ENCODE measurements around the gene ST3GAL4.
A peak's percentile ranks its signal among the peaks of the same experiment; 100 is the strongest.

Gene ST3GAL4

DNA sequence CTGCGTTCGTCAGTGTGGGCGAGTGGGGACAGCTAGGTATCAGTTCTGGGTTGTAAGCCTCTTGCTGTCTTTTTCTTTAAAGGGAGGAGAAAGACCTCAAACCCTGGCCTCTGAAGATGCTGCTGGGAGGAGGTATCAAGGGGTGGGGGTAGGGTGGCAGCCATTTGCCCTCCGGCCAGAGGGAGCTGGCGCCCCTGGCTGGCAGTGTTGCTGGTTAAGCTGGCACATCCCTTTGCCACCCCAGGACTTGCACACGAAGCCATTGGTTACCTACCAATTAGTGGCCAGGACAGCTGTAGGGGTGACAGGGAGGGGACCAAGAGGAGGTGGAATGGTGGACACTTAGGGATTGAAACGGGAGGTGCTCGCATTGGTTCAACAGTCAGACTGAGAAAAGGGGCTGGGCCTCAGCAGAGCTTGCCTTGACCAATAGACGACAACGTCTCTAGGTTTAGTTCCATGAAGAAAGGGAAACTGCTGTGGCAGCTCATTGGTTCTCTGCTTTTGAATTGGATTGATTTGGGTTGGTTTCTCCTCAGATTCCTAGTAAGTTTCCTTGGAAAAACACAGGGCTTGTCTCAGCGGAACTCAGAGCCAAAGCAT, 77.9 kb downstream of the ST3GAL4 start:
- Histone ChIP-seq H3K27me3 (replicated peaks; ENCODE audit: control insufficient read depth, insufficient read depth, low read length) (no peaks in the 10 kb centered on the region), H3K9ac (ENCODE audit: low read length) (no peak overlapping the region), H3K9me3 (ENCODE audit: control insufficient read depth, low read length) (no peaks in the 10 kb centered on the region), H3K36me3 (ENCODE audit: control insufficient read depth, insufficient read depth, low read length, severe bottlenecking) (peaks cover 6% of the 10 kb centered on the region), H3K4me3 (ENCODE audit: low read length) (no peak overlapping the region), H3K4me1 (ENCODE audit: control insufficient read depth, insufficient read depth, low read length) (peaks cover 25% of the 10 kb centered on the region)
- no peak for DNase-seq (ENCODE audit: low read depth)

DNA sequence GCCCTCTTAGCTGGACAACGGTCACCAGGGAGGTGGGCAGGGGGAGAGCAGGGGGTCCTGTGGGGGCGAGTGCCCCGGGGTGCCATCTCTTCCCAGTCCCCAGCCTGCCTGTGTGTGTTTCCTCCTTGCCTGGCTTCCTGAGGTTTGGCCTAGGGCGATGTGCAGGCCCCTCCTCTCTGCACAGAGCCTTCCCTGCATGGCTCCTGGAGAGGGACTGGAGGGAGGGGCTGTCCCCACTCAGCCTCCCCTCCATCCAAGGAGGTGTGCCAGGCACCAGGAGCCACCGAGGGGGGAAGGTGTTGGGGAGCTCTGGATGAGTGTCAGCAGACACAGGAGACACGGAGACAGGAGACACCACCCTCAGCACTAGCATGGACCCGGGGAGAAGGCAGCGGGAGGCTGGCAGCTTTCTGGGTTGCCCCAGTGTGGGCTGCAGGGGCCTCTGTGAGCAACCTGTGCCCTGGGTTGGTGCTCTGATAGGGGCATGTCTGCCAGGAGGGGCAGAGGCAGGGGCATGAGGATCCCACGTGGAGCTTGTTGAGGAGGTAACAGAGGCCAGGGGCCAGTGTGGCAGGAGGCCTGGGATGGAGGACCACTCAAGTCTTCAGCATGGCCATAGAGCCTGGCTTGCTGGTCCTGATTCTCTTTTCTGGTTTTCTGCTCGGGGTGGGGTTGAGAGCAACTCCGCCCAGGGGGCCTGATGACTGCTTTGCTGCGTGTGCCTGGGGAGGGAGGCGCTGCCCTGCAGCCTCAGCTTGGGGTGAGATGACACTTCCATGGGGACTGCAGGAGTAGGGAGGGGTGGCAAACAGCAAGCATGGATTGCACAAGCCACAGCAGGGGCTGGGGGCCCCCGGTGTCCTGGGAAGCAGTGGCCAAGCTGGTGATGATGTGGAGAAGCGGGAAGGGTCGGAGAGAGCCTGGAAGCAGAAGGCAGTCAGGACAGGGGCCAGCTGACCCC, 78.8 kb downstream of the ST3GAL4 start:
- no peaks in the 10 kb centered on the region for H3K27me3 ChIP-seq (replicated peaks; ENCODE audit: control insufficient read depth, insufficient read depth, low read length)

DNA sequence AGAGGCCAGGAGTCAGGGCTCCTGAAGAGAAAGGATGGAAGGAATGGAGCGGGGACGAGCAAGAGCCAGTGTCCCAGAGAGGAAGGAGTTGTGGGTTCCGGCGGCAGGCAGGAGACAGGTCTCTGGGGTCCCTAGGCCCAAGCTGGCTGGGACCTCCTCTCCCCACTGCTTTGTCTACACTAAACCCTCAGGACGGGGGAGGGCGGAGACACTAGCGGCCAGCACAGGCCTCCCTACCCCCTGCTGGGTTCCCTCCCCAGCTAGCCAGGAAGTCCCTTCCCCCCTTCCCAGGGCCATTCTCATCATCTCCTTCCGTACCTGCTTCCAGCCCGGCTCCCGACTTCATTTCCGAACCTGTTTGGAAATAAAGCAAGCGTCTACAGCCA, 79.5 kb downstream of the ST3GAL4 start:
- Histone ChIP-seq H3K4me3 (ENCODE audit: low read length) (no peak overlapping the region), H3K9ac (ENCODE audit: low read length) (no peak overlapping the region), H3K36me3 (ENCODE audit: control insufficient read depth, insufficient read depth, low read length, severe bottlenecking) (peaks cover 6% of the 10 kb centered on the region), H3K4me1 (ENCODE audit: control insufficient read depth, insufficient read depth, low read length) (peaks cover 29% of the 10 kb centered on the region), H3K9me3 (ENCODE audit: control insufficient read depth, low read length) (no peaks in the 10 kb centered on the region), H3K27me3 (replicated peaks; ENCODE audit: control insufficient read depth, insufficient read depth, low read length) (no peaks in the 10 kb centered on the region)
- DNase-seq (ENCODE audit: low read depth), result no peak

More for the DNA sequence above, 78.8 kb downstream of the ST3GAL4 start:
- DNase-seq (ENCODE audit: low read depth), result no peak
- no peak overlapping the region for H3K4me3 ChIP-seq (ENCODE audit: low read length)
- H3K9me3 ChIP-seq (ENCODE audit: control insufficient read depth, low read length), result no peaks in the 10 kb centered on the region
- H3K36me3 ChIP-seq (ENCODE audit: control insufficient read depth, insufficient read depth, low read length, severe bottlenecking), result peaks cover 6% of the 10 kb centered on the region
- peaks cover 29% of the 10 kb centered on the region for H3K4me1 ChIP-seq (ENCODE audit: control insufficient read depth, insufficient read depth, low read length)
- no peak overlapping the region for H3K9ac ChIP-seq (ENCODE audit: low read length)

DNA sequence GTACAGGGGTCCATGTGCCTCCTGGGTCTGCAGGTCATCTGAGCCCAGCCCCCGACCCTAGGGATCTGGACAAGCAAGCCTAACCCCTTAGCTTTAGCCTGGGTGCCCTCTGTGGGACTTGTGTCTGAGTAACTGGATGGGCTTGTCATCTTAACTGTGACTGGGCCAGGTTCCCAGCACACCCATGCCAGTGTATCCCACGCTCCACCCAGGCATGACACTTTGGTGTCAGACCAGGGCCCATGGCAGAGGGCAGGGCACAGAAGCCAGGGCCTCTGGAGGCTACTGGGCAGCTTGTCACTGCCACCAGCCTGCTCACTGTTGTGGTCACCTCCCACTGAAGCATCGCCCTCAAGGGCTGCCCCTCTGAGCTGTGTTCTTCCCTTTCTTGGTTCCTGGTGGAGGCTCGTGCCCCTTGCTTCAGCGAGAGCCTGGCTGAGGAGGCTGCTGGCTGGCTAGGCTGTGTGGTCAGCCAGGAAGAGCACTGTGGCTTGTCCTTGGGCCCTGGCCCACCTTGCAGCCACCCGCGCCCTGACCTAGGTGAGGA, 80.8 kb downstream of the ST3GAL4 start:
- DNase-seq (ENCODE audit: low read depth), result no peak
- no peaks in the 10 kb centered on the region for H3K27me3 ChIP-seq (replicated peaks; ENCODE audit: control insufficient read depth, insufficient read depth, low read length)
- H3K9ac ChIP-seq (ENCODE audit: low read length), result no peak overlapping the region
- peaks cover 26% of the 10 kb centered on the region for H3K4me1 ChIP-seq (ENCODE audit: control insufficient read depth, insufficient read depth, low read length)
- H3K4me3 ChIP-seq (ENCODE audit: low read length), result no peak overlapping the region
- peaks cover 6% of the 10 kb centered on the region for H3K36me3 ChIP-seq (ENCODE audit: control insufficient read depth, insufficient read depth, low read length, severe bottlenecking)
- H3K9me3 ChIP-seq (ENCODE audit: control insufficient read depth, low read length), result no peaks in the 10 kb centered on the region

DNA sequence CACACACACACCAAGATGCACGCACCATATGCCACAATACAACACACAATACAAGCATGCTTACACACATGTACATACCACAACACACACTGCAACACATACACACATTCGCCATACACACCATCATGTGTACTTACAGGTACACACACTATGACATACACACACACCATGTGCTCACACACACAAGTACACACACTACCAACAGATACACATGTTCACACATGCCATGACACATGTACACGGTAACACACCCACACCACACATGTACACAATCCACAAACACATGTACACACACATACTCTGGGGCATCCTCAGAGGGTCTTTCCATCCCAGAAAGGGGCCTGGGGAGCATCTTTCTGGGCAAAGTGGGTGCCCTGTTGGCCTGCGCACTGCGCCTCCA, 82.2 kb downstream of the ST3GAL4 start:
- DNase-seq (ENCODE audit: low read depth), result no peak
- H3K27me3 ChIP-seq (replicated peaks; ENCODE audit: control insufficient read depth, insufficient read depth, low read length), result no peaks in the 10 kb centered on the region

DNA sequence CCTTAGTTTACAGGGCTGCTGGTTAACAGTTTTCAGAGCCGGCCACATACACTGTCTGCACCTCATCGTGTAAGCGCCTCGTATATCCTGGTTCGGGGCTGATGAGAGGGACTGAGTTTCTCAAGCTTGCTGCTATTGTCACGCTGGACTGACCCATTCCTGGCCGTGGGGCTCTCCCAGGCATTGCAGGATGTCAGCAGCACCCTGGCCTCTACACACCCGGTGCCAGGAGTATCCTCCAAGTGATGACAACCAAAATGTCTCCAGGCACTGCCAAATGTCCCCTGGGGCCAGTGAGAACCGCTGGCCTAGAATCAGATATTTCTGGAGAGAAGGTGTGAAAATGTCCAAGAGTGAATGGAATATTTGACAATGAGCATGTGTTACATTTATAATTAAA, 82.8 kb downstream of the ST3GAL4 start:
- H3K9me3 ChIP-seq (ENCODE audit: control insufficient read depth, low read length), result no peaks in the 10 kb centered on the region
- no peak for DNase-seq (ENCODE audit: low read depth)
- peaks cover 6% of the 10 kb centered on the region for H3K36me3 ChIP-seq (ENCODE audit: control insufficient read depth, insufficient read depth, low read length, severe bottlenecking)
- H3K4me3 ChIP-seq (ENCODE audit: low read length), result no peak overlapping the region
- no peaks in the 10 kb centered on the region for H3K27me3 ChIP-seq (replicated peaks; ENCODE audit: control insufficient read depth, insufficient read depth, low read length)
- H3K4me1 ChIP-seq (ENCODE audit: control insufficient read depth, insufficient read depth, low read length), result peaks cover 16% of the 10 kb centered on the region
- no peak overlapping the region for H3K9ac ChIP-seq (ENCODE audit: low read length)

More for the DNA sequence above, 82.2 kb downstream of the ST3GAL4 start:
- H3K36me3 ChIP-seq (ENCODE audit: control insufficient read depth, insufficient read depth, low read length, severe bottlenecking), result peaks cover 6% of the 10 kb centered on the region
- no peak overlapping the region for H3K9ac ChIP-seq (ENCODE audit: low read length)
- no peaks in the 10 kb centered on the region for H3K9me3 ChIP-seq (ENCODE audit: control insufficient read depth, low read length)
- no peak overlapping the region for H3K4me3 ChIP-seq (ENCODE audit: low read length)
- peaks cover 16% of the 10 kb centered on the region for H3K4me1 ChIP-seq (ENCODE audit: control insufficient read depth, insufficient read depth, low read length)

DNA sequence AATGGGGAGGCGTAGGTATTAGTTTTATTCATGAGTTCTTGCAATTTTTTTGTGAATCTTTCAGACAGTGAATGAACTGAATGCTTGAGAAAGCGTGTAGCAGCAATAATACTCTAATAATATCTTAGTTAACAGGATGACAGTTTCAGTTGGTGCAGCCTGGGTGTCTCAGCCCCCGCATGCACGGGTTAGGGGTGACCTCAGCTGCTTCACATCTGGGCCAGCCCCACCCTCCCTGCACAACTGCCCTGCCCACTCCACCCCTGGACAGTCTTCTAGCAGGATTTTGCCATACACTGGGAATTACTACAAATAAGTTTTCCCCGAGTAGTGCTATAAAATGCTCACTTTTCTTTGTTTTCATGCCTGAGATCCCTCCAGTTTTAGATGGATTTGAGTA, 83.2 kb downstream of the ST3GAL4 start:
- Histone ChIP-seq H3K4me3 (ENCODE audit: low read length) (no peak overlapping the region), H3K9ac (ENCODE audit: low read length) (no peak overlapping the region), H3K36me3 (ENCODE audit: control insufficient read depth, insufficient read depth, low read length, severe bottlenecking) (peaks cover 6% of the 10 kb centered on the region), H3K4me1 (ENCODE audit: control insufficient read depth, insufficient read depth, low read length) (peaks cover 16% of the 10 kb centered on the region), H3K9me3 (ENCODE audit: control insufficient read depth, low read length) (no peaks in the 10 kb centered on the region), H3K27me3 (replicated peaks; ENCODE audit: control insufficient read depth, insufficient read depth, low read length) (peaks cover 2% of the 10 kb centered on the region)
- no peak for DNase-seq (ENCODE audit: low read depth)

DNA sequence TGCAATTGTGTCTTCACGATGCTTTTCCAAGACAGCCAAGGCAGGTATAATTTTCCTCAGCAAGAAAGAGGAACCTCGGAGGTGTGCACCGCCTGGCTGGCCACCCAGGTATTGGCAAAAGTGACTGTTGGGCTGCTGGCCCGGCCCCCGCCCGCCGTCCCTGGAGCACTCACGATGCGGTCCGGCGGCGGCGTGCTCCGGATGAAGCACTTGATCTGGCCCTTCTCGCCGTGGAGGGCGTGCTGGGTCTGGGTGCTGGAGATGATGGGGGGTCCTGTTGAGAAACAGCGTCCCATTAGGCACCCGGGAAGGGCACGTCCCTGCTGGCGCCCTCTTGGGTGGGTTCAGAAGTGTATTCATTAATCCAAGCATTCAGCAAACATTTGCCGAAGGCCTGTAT, 84.8 kb downstream of the ST3GAL4 start:
- no peak overlapping the region for H3K4me3 ChIP-seq (ENCODE audit: low read length)
- H3K4me1 ChIP-seq (ENCODE audit: control insufficient read depth, insufficient read depth, low read length), result peaks cover 11% of the 10 kb centered on the region
- no peak overlapping the region for H3K9ac ChIP-seq (ENCODE audit: low read length)
- DNase-seq (ENCODE audit: low read depth), result no peak
- H3K9me3 ChIP-seq (ENCODE audit: control insufficient read depth, low read length), result no peaks in the 10 kb centered on the region
- peaks cover 2% of the 10 kb centered on the region for H3K27me3 ChIP-seq (replicated peaks; ENCODE audit: control insufficient read depth, insufficient read depth, low read length)
- peaks cover 6% of the 10 kb centered on the region for H3K36me3 ChIP-seq (ENCODE audit: control insufficient read depth, insufficient read depth, low read length, severe bottlenecking)

DNA sequence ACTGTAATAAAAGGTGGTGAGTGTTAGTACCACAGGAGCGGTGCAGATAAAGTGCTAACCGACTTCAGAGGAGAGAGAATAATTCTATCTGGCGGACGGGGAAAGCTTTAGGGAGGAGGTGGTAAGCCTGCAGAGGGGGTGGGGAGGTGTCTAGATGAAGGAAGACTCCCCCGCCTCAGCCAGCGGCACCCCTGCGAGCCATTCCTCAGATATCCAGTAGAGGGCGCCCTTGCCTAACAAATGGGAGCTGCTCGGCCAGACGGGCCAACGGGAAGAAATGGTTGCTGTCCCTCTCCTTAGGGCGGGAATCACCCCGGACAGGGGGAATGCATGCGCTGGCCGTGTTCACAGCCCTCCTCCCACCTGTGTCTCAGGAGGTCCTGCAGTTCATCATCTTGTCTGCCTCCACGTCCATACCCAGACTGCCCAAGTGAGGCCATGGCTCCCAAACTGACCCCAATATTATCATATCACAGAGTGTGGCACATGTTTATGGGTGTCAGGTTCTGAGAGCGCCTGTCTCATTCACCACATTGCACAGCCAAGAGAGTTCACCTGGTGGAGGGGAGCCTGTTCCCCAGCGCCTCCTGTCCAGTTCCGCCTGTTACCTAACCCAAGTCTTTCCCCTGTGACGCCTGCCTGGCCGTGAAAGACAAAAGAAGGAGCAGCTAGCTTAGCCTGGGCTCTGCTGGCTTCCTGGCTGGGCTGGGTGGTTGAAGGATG, 85.5 kb downstream of the ST3GAL4 start:
- H3K4me3 ChIP-seq (ENCODE audit: low read length), result no peak overlapping the region

DNA sequence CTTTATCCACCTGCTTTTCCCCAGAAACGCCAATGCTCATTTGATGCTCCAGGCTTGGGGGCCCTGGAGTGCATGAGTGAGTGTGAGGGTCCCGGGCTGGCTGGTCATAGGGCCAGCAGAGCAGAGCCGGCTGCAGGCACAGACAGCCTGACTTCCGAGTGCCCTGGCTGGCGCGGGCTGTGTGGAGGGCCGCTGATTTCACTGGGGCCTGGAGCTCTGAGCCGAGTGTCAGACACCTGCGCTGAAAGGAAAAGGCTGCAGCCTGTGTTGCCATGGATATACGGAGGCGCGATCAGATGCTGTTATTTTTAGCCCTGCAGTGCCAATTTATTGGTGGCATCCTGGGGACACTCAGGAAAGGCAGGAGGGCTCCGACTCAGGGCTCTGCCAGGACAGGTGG, 87.6 kb downstream of the ST3GAL4 start:
- DNase-seq (ENCODE audit: low read depth), result no peak
- no peaks in the 10 kb centered on the region for H3K36me3 ChIP-seq (ENCODE audit: control insufficient read depth, insufficient read depth, low read length, severe bottlenecking)
- peaks cover 10% of the 10 kb centered on the region for H3K4me1 ChIP-seq (ENCODE audit: control insufficient read depth, insufficient read depth, low read length)
- peaks cover 8% of the 10 kb centered on the region for H3K27me3 ChIP-seq (replicated peaks; ENCODE audit: control insufficient read depth, insufficient read depth, low read length)
- H3K9ac ChIP-seq (ENCODE audit: low read length), result no peak overlapping the region
- H3K9me3 ChIP-seq (ENCODE audit: control insufficient read depth, low read length), result no peaks in the 10 kb centered on the region
- H3K4me3 ChIP-seq (ENCODE audit: low read length), result no peak overlapping the region

More for the DNA sequence above, 85.5 kb downstream of the ST3GAL4 start:
- DNase-seq (ENCODE audit: low read depth), result peak; percentile 88
- H3K36me3 ChIP-seq (ENCODE audit: control insufficient read depth, insufficient read depth, low read length, severe bottlenecking), result peaks cover 6% of the 10 kb centered on the region
- H3K27me3 ChIP-seq (replicated peaks; ENCODE audit: control insufficient read depth, insufficient read depth, low read length), result peaks cover 2% of the 10 kb centered on the region
- peaks cover 11% of the 10 kb centered on the region for H3K4me1 ChIP-seq (ENCODE audit: control insufficient read depth, insufficient read depth, low read length)
- H3K9me3 ChIP-seq (ENCODE audit: control insufficient read depth, low read length), result no peaks in the 10 kb centered on the region
- H3K9ac ChIP-seq (ENCODE audit: low read length), result no peak overlapping the region

DNA sequence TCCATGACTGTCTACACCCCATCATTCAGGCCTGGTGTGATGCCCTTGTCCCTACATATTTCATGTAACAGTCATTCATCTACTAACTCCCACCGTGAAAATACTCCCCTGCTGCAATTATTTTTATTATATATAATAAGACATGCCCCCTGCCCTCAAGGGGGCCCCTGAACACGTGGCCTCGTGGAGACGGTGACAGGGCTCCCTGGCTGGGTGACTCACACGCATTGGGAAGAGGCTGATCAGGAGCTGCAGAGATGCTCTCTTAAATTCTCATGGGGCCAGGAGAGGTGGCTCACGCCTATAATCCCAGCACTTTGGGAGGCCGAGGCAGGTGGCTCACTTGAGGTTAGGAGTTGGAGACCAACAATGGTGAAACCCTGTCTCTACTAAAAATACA, 88.6 kb downstream of the ST3GAL4 start:
- Histone ChIP-seq H3K9ac (ENCODE audit: low read length) (no peak overlapping the region), H3K27me3 (replicated peaks; ENCODE audit: control insufficient read depth, insufficient read depth, low read length) (peaks cover 8% of the 10 kb centered on the region), H3K4me1 (ENCODE audit: control insufficient read depth, insufficient read depth, low read length) (peaks cover 3% of the 10 kb centered on the region), H3K36me3 (ENCODE audit: control insufficient read depth, insufficient read depth, low read length, severe bottlenecking) (no peaks in the 10 kb centered on the region), H3K4me3 (ENCODE audit: low read length) (no peak overlapping the region), H3K9me3 (ENCODE audit: control insufficient read depth, low read length) (no peaks in the 10 kb centered on the region)
- DNase-seq (ENCODE audit: low read depth), result no peak
